Activated CD8-positive, alpha-beta memory T cell treated with anti-CD3 and anti-CD28 coated beads, Interleukin-2, amount 50 U/mL, for 24 hours (primary cell): ENCODE results near the gene ATP5PB.

Experiments used
- DNase-seq: peaks from one replicate; pipeline ENCODE4 v3.0.0-alpha.2; 2020; ENCODE audit errors: extremely low read depth

ATP5PB gene

DNA sequence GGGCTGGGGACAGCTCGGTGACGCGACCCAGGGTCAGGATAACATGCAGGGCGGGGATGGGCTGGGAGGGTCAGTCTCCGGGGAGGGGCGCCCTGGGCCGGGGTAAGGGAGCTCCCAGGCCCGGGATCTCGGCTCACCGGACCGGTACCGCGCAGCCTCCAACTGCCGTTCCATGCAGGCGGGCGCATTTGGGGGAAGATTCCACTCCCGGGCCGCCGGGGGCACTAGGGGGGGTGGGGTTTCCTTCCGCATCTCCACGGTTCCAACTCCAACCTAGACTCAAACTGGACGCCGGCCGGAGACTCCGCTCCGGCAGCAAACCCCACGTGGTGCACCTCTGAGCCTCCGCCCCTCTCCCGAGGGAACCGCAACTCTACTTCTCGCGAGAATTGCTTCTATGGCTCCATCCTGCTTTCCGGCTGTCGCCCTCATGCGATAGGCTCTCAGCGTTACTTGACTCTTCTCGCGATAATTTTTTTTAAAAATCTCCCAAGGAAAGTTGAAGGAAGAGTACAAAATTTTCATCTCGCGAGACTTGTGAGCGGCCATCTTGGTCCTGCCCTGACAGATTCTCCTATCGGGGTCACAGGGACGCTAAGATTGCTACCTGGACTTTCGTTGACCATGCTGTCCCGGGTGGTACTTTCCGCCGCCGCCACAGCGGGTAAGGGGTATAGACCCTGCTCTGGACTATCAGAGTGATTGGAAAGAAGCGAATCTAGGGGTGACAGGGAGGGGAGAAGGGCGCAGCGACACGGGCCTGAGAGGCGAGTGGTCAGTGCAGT is at the start of gene ATP5PB, which contains the start of gene WDR77:
Gene ATP5PB, plus strand, starts transcription at position 547 of the 785 bp plus-strand sequence. Its CDS starts 78 bp downstream, at position 625.
Gene WDR77, minus strand, starts transcription at position 339 of the 785 bp plus-strand sequence. Its CDS starts 87 bp downstream, at position 252.
- peak; percentile 77 for DNase-seq

GRCh38 chr1:111399792-111400610 is 49.3 kb upstream of the ATP5PB start:
- no peak for DNase-seq

GRCh38 chr1:111402083-111402482 is 47.2 kb upstream of the ATP5PB start:
- no peak for DNase-seq

GRCh38 chr1:111404588-111404987 is 44.7 kb upstream of the ATP5PB start:
- DNase-seq, result no peak

DNA sequence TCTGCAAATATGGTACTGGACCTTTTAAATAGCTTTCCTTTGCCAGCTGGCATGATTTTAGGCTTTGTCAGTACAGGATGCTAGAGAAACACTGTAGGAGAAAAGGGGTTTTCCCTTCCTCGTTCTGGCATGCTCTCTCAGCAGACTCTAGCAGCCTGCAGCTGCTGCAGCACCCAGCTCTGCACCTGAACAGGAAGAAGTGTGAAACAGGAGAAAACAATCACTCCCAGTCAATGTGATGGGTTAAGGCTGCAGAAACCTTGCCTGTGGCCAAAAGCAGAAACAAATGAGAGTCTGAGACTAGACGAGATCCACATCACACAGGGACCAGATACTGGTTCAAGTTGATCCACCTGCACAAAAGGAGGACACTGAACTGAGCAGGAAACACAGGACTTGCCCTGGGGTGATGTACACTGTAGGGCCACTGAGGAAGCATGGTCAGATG is 42.9 kb upstream of the ATP5PB start:
- DNase-seq, result no peak

DNA sequence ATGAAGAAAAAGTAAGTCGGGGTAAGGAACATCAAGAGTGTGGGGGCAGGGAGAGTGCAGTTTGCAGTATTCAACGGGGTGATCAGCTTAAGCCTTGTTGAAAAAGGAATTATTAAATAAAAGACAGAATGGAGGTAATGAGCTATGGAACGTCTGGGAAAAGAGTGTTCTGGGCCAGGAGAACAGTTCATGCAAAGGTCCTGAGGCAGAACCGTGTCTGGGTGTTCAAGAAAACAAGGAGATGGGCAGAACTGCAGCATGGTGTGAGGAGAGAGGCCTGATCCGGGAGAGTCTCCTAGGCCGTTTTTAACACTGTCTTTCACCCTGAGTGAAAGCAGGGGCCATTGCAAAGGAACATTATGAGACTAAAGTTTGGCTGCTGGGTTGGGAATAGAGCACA is 42.0 kb upstream of the ATP5PB start:
- DNase-seq, result no peak

DNA sequence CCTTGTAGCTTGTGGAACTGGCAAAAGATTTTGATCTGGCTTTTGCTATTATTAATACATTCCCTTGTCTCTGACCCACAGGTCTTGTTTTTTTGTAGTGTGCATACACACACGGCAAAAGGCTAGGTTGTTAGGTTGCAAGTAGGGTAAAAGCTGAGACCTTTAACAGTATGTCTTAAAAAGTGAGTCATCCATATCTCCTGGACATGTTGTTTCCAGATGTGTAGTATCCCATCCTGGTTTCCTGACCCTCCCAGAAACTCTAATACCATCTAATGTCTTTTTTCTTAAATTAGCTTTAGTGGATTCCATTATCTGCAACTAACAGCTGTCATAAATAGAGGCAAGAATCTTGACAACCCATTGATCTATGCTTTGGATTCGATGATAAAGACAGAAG is 36.4 kb upstream of the ATP5PB start:
- no peak for DNase-seq

DNA sequence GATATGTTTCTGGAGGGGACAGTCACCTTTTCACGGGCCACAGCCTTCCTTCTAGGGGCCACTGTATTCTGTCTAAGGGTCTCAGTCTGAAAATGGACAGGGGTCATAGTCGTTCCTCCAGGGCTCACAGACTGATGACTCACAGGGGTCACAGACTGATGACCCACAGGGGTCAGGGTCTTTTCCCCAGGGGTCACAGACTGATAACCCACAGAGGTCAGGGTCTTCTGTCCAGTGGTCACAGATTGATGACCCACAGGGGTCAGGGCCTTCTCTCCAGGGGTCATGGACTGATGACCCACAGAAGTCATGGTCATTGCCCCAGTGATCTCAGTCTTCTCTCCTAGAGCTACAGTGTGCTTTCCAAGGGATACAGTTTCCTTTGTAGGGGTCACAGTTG is 34.5 kb upstream of the ATP5PB start:
- no peak for DNase-seq

DNA sequence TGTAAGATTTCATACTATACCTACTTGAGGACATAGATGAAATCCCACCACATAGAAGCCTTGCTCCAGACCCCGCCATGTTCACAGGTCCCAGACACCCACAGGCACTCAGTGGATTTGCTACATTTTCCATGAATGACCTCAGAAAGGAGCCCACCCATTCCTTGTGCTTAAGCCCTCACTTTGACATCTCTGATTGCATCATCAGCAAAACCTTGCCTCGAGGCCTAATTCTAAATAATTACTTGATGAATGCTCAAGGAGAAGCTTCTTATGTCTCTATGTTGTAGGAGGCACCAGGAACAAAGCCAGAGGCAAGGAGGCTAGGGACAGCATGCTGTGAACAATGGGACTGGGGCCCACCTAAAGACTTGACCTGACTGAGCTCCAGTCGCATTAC is 33.8 kb upstream of the ATP5PB start:
- DNase-seq, result no peak

GRCh38 chr1:111417755-111418154 is 31.5 kb upstream of the ATP5PB start:
- no peak for DNase-seq

DNA sequence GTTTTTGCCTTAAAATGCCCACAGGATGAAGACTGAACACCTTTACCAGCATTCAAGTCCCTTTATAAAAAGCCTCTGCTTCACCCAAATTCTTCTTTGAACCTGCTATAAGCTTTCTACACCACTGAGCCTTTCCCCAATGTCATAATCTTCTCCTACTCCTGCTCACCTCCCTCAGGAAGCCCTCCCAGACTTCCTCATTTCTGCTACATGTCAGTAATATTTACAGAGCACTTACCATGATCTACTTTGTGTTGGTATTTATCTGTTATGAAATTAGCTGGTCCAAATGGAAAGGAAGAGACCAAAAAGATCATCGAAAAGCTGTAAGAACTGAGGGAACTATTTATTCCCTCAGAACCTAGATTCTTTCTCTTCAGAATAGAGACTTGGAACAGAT is 30.2 kb upstream of the ATP5PB start:
- DNase-seq, result no peak

DNA sequence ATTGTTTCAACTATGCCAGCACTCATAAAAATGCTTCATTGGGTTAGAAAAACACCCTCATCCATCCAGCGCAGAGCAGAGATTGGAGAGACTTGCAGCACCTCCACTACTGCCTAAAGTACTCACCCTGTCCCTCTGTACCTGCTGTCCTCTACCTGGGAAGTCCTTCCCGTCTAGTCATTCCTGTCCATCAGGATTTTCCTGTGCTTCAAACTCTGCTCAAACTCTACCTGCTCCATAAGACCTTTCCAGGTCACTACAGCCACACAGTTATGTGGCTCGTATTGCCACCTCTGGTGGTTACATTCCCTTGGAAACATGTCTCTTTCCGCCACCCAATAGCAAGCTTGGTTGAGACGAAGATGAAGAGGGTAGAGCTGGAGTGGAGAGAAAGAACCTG is 28.9 kb upstream of the ATP5PB start:
- no peak for DNase-seq

GRCh38 chr1:111422546-111423391 is 26.5 kb upstream of the ATP5PB start:
- no peak for DNase-seq

GRCh38 chr1:111424281-111424680 is 25.0 kb upstream of the ATP5PB start:
- no peak for DNase-seq

GRCh38 chr1:111436726-111437125 is 12.5 kb upstream of the ATP5PB start:
- no peak for DNase-seq

DNA sequence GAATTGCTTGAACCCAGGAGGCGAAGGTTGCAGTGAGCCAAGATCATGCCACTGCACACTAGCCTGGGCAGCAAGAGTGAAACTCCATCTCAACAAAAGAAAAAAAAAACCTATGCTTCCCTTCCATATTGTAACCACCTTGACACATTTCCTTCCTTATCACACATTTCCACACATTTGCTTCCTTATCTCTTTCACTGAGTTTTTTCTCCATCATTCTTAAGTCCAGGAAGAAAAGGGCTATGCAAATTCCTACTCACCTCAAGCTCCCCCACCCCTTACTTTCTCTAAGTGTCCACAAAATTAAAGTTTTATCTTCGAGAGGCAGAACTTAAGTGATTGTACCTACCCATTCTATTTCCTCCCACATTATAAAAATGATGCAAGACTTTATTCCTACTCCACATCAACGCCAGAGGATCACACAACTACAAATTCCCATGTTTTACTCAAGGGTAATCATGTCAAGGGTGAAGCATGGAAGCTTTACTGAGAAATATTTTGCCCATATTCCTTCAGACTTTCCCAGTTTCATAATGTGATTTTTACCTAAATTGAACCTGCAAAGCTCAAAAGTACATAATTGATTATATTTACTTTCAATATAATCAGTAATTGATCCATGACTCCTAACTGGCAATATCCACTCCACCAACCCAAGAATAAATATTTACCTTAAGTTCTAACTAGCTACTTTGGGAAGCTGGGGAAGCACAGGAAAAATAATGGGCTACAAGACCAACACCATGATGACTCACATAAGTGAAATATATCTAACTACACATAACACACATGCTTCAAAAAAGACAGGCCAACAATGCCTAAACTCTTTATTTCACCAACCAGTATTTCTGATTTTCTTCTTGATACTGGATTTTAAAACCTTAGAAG is 9.6 kb upstream of the ATP5PB start:
- no peak for DNase-seq

- no peak for DNase-seq
Observed at GRCh38 chr1:111441573-111442192, 7.6 kb upstream of the ATP5PB start.

GRCh38 chr1:111442457-111442856 is 6.8 kb upstream of the ATP5PB start:
- no peak for DNase-seq

- no peak for DNase-seq
Observed at GRCh38 chr1:111444031-111444430, 5.2 kb upstream of the ATP5PB start.

GRCh38 chr1:111446546-111446945 is 2.7 kb upstream of the ATP5PB start:
- DNase-seq, result no peak
